GM21381 (cell line): ENCODE results near the gene ACOT7.
"Not testable (repeated sequence)": the region's sequence is repeated elsewhere in the genome, so short reads cannot be mapped to it uniquely, and the experiment has no call there.

ENCODE experiments used
- ATAC-seq: cut with Tn5 transposase; IDR thresholded peaks from one replicate; pipeline ENCODE4 v1.9.1; 2021; ENCODE audit warnings: mild to moderate bottlenecking, moderate library complexity; ENCODE audit not compliant: unreplicated experiment

ACOT7 gene

GRCh38 chr1:6241887-6242740 lies 151.5 kb downstream of the ACOT7 start:
- no peak for ATAC-seq

- ATAC-seq, result no peak
Measured at GRCh38 chr1:6241107-6241886, 152.3 kb downstream of the ACOT7 start.

- no peak for ATAC-seq
Measured at GRCh38 chr1:6239950-6240768, 153.4 kb downstream of the ACOT7 start.

- ATAC-seq, result no peak
Measured at GRCh38 chr1:6239213-6239752, 154.3 kb downstream of the ACOT7 start.

- no peak for ATAC-seq
Measured at GRCh38 chr1:6237093-6237492, 156.5 kb downstream of the ACOT7 start.

GRCh38 chr1:6235296-6235677 lies 158.3 kb downstream of the ACOT7 start:
- ATAC-seq, result peak; percentile 16

- no peak for ATAC-seq
Measured at GRCh38 chr1:6234502-6235295, 158.9 kb downstream of the ACOT7 start.

GRCh38 chr1:6233376-6233775 lies 160.2 kb downstream of the ACOT7 start:
- no peak for ATAC-seq

- no peak for ATAC-seq
Measured at GRCh38 chr1:6225651-6226050, 167.9 kb downstream of the ACOT7 start.

- no peak for ATAC-seq
Measured at GRCh38 chr1:6224718-6225117, 168.8 kb downstream of the ACOT7 start.

GRCh38 chr1:6223617-6224016 lies 169.9 kb downstream of the ACOT7 start:
- no peak for ATAC-seq

- ATAC-seq, result no peak
Measured at GRCh38 chr1:6222636-6223035, 170.9 kb downstream of the ACOT7 start.

GRCh38 chr1:6221210-6221784 lies 172.3 kb downstream of the ACOT7 start:
- no peak for ATAC-seq

GRCh38 chr1:6220236-6220635 lies 173.3 kb downstream of the ACOT7 start:
- ATAC-seq, result no peak

- not testable (repeated sequence) for ATAC-seq
Measured at GRCh38 chr1:6219641-6220040, 173.9 kb downstream of the ACOT7 start.

- ATAC-seq, result no peak
Measured at GRCh38 chr1:6218375-6219164, 175.0 kb downstream of the ACOT7 start.
